Activated T-cell treated with anti-CD3 and anti-CD28 coated beads, Interleukin-2, amount 50 U/mL, for 48 hours (primary cell): Measurements from ENCODE around the gene WWOX.
A peak's percentile ranks its signal among the peaks of the same experiment; 100 is the strongest.

ENCODE experiments used
- DNase-seq, 2 experiments: peaks; one replicate each; pipeline ENCODE4 v3.0.0-alpha.2; 2020

The WWOX gene

DNA sequence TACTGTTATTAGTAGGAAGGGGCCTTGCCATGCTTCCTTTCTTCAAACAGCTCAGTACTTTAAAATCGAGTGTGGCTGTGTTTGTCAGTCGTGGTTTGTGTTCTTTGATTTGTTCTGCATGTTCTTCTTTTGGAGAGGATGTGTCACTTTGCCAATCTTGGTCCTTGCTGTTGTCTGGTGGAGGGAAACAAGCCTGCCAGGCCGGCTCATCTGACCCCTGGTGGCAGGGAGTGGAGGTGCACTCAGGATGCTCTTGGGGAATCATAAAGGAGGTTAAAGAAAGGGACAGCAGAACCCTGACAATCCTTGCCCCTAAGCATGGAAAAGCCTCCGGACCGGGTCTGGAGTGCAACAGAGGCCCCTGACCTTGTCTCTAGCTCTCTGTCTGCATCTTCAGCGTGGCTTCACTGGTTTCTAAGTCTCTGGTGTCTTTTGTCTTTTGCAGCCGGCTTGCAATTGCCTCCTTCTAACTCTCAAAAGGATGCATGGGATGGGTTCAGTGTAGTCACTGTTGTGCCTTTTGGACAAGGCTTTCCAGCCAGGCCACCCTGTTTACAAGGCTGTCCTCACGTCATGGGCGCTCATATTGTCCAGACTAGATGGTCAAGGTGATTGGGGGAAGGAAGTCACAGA is 135.8 kb downstream of the WWOX start:
- peak; percentile 77 to 81 for DNase-seq

- no peak for DNase-seq
Measured at GRCh38 chr16:78235876-78236275, 136.4 kb downstream of the WWOX start.

DNA sequence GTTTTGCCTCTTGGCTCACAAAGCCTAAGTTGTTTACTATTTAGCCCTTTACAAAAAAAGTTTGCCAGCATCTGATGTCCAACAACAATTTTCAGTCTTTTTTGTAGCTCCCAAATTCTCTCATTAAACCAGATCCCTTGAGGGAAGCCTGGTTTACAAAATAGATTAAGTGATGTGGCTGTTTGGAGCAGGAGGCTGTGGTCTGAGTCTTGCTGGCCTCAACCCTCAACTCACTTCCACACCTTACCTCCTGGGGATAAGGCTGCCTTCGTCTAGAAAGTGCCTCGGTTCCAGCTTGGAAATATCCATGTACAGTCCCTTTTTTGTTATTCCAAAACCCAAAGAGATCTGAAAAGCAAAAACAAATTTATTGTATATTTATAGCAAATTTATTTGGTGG is 138.4 kb downstream of the WWOX start:
- DNase-seq: no peak

DNA sequence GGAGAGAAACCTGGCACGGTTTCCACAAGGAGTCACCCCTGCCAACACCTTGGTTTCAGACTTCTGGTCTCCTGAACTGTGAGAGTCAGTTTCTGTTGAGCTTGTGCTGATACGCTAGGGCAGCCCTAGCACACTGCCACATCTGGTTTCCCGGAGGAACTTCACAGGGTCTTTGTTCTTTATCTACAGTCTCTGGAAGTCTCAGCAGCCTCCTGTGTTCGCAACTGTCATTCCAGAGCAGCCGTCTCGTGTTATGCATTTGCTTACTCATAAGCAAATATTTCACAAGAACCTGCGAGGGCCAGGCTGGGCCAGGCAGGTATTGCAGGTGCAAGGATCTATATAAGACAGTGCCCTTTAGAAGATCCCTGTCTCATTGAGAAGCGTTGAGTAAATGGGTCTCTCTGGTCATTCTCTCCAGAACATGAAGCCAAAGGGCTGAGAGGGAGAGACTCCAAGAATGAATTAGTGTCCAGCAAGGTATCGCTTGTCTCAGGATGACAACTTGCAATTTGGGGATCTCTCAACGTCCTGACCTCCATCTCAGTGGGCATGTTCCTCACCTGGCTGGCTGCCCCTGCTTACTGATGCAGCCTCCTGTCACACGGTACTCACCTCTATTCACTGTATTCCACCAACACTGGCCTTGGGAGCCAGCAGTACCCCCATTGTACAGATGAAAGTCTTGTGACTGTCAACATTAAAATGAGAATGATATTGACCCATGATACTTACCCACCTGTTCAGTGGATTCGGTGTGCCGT is 141.2 kb downstream of the WWOX start:
- no peak for DNase-seq

GRCh38 chr16:78242239-78242630 is 142.8 kb downstream of the WWOX start:
- no peak for DNase-seq

GRCh38 chr16:78244131-78244895 is 144.9 kb downstream of the WWOX start:
- no peak for DNase-seq

- DNase-seq: no peak
Measured at GRCh38 chr16:78246559-78246958, 147.1 kb downstream of the WWOX start.

- DNase-seq: no peak
Measured at GRCh38 chr16:78249056-78249455, 149.6 kb downstream of the WWOX start.

DNA sequence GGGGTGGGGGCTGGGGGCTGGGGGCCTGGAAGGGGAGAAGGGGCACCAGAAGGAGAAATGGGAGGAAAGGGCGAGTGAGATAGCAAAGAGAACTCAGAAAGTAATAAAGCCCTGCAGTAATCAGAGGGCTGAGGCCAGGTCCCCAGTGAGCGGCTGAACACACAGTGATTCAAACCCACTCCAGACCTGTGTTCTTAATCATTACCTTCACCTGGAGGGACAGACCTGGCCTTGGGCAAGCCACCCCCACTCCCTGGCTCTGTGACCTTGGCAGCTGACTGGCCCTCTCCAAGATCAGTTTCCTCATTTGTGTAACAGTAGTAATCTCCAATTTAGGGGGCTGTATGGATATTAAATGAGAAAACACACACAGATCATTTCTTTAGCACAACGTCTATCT is 150.4 kb downstream of the WWOX start:
- no peak for DNase-seq

DNA sequence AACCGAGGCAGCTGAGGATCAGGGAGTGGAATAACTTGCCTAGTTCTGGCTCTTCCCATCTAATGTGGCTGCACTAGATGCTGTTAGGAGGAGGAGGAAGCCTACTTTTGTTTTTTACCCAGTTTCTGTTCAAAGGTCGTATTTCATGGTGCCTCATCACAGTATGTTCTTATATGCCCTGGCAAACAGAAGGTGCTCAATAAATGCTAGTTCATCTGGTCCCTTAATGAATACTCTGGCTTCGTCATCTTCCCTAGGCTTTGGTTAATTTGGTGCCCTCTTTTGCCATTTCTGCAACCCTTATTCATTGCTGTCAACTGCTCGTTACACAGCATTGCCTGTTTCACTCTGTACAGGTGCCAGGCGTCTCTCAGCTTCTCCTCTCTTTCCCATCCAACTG is 151.7 kb downstream of the WWOX start:
- DNase-seq: no peak

- DNase-seq: no peak
Measured at GRCh38 chr16:78252757-78253156, 153.3 kb downstream of the WWOX start.

- no peak for DNase-seq
Measured at GRCh38 chr16:78254841-78255240, 155.4 kb downstream of the WWOX start.

- DNase-seq: no peak
Measured at GRCh38 chr16:78256686-78257375, 157.4 kb downstream of the WWOX start.

GRCh38 chr16:78257376-78257728 is 157.9 kb downstream of the WWOX start:
- no peak for DNase-seq

DNA sequence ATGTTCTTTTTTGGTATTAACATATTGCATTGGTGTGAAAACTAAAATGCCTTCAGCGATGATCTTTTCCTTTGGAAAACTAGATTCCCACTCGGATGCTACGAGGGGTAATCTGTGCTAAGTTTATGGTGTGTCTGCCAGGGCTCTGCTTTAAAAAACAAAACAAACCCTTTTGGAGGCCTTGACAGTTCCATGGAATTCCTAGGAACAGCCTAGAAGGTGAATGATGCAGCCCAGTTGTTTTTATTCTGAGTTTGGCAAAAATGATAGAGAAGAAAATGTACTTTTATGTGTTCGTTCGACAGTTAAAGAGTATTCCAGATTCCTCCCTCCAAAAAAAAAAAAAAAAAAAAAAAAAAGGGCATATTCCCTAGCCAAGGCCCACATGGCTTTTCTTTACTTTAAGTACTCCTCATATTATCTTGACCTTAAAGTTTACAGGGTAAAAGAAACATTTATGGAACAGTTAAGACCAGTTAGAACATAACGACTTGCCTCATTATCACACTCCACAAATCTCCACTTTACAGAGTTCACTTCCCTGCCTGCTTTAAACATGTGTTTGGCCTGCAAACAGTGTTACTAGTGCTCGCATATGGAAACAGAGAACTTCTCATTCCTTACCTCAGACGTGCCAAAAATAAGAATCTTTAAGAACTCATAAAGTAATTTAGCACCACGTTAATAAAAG is 159.1 kb downstream of the WWOX start:
- no peak for DNase-seq

DNA sequence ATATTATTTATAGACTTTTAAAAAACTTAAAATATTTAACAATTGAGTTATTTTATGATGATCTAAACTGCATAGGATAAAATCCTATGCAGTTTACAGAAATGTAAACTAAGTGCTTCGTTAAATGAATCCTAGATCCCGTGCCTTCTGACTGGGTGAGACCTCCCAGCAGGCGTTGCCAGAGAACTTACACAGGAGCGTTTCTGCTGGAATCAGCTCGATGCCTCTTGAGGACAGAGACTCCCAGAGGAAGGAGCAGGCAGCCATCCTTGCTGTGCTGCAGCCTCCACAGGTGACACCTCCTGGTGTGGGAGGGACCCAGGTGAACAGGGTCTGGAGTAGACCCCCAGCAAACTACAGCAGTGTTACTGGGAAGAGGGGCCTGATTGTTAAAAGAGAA is 160.4 kb downstream of the WWOX start:
- no peak for DNase-seq

- DNase-seq: no peak
Measured at GRCh38 chr16:78264642-78265041, 165.2 kb downstream of the WWOX start.

DNA sequence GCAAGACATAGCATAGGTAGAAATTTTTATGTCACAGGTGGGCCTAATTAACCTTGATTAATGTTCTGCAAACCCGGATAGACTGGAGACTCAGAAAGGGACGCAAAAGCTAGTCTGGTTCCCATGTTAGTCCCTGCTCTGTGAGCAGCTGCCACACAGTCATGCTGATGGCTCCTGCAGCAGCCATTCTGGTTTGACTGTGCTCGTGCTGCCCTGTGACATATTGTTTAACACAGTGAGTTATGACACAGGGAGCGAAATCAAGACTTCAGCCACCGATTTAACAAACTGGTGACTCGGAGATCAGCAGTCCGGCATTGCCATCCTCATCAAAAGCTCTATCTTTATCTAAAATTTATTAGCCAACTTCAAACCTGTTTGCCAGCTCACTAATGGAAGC is 169.8 kb downstream of the WWOX start:
- no peak for DNase-seq

- DNase-seq: no peak
Measured at GRCh38 chr16:78271981-78272380, 172.5 kb downstream of the WWOX start.

GRCh38 chr16:78274771-78275170 is 175.3 kb downstream of the WWOX start:
- DNase-seq: no peak

GRCh38 chr16:78275420-78275819 is 176.0 kb downstream of the WWOX start:
- no peak for DNase-seq

- DNase-seq: no peak
Measured at GRCh38 chr16:78277321-78278055, 178.0 kb downstream of the WWOX start.
